Thymus (tissue), 11 donors: Measurements from ENCODE around the gene CFAP68. TPM values are rescaled to one million over a fixed set of nuclear protein-coding genes. Genes with fewer than 3 reads are reported as not detected.

Experiments
- DNase-seq, 9 donors: peaks; one replicate each; pipeline ENCODE4 v3.0.0-alpha.2; 2013; ENCODE audit warnings: low spot score in 9 of 9, low read depth in 6 of 9, missing footprints in 1 of 9
- H3K27ac ChIP-seq, 2 donors: one replicate each; pipeline ENCODE4 v1.5.1; 2013; ENCODE audit warnings: control low read depth in 1 of 2, low read depth in 1 of 2, low read length in 1 of 2, mild to moderate bottlenecking in 1 of 2, moderate library complexity in 1 of 2
- H3K27me3 ChIP-seq, 2 donors: one replicate each; pipeline ENCODE4 v1.5.1; 2013; ENCODE audit warnings: low read length in 1 of 2; ENCODE audit not compliant: control insufficient read depth in 2 of 2, insufficient read depth in 1 of 2
- H3K36me3 ChIP-seq, 2 donors: one replicate each; pipeline ENCODE4 v1.5.1; 2013; ENCODE audit warnings: low read length in 1 of 2, mild to moderate bottlenecking in 1 of 2, moderate library complexity in 1 of 2; ENCODE audit not compliant: control insufficient read depth in 2 of 2, insufficient read depth in 2 of 2
- H3K4me1 ChIP-seq, 2 donors: one replicate each; pipeline ENCODE4 v1.5.1; 2013; ENCODE audit warnings: low read length in 2 of 2; ENCODE audit not compliant: control insufficient read depth in 2 of 2, insufficient read depth in 2 of 2
- H3K4me3 ChIP-seq, 2 donors: one replicate each; pipeline ENCODE4 v1.5.1; 2013; ENCODE audit warnings: low read length in 2 of 2, control low read depth in 1 of 2, mild to moderate bottlenecking in 1 of 2
- H3K9me3 ChIP-seq, 2 donors: one replicate each; pipeline ENCODE4 v1.5.1; 2013; ENCODE audit warnings: low read length in 1 of 2, mild to moderate bottlenecking in 1 of 2; ENCODE audit not compliant: control insufficient read depth in 2 of 2, insufficient read depth in 1 of 2
- WGBS: extraction: QIAGEN DNeasy Blood & Tissue Kit; methylation state at CpG from one replicate; pipeline ENCODE4 v1.1.7; 2013; 5-methylcytosine and 5-hydroxymethylcytosine counted together
- polyA plus RNA-seq: library from polyadenylated mRNA; stranded (reverse); fragments of 200-250 nt; gene quantifications from one replicate; pipeline ENCODE4 v1.2.3, GENCODE V29; 2013
- total RNA-seq: library from RNA; stranded (reverse); fragments of 120-200 nt; gene quantifications from one replicate; pipeline ENCODE4 v1.2.4, GENCODE V29; 2013
- donor health status: healthy.

The CFAP68 gene
- total and polyA plus RNA-seq, 2 donors: 24.0 to 36.4 TPM

DNA sequence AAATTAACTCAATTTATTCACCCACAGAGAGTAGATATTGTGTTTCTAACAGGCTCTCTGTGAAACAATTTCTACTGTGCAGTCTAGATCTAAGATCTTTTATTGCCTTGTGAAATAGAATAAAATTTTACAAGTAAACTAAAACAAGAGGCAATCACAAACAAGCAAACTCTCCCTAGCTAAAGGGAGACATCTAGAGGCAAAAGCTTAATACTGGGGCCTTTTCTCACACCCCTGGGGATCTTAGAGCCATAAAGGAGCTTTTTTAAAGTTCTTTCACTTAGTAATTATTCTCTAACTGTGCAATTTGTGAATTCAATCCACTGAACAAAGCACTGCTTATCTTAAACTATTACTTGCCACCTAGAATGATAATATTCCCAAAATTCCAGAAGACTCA, 27.7 kb upstream of the CFAP68 start:
- Histone ChIP-seq H3K27me3 (no peaks in the 10 kb centered on the region), H3K36me3 (peaks cover 20 to 32% of the 10 kb centered on the region in 2 donors), H3K9me3 (no peaks in the 10 kb centered on the region), H3K4me1 (no peaks in the 10 kb centered on the region), H3K4me3 (no peak overlapping the region), H3K27ac (no peak overlapping the region)
- peak in 1 of 9 donors; percentile 10 for DNase-seq

DNA sequence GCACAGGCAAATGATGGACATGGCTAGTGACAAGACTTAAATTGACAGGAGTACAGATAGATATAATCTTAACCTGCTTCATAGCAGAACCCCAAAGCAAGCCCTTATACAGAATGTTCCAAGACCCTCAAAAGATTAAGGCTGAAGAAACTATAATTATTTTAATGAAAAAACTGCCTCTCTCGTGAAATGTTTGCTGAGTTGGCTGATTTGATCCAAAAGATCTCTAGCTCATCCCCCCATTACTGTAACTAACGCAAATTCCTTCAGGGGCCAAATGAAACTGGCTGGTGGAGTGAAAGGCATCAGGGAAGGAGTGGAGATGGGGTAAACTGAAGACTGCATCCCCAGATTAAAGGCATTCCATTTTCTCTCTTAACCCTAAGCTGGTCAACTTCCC, 27.2 kb upstream of the CFAP68 start:
- Histone ChIP-seq H3K27me3 (no peaks in the 10 kb centered on the region), H3K9me3 (no peaks in the 10 kb centered on the region), H3K36me3 (peaks cover 20 to 32% of the 10 kb centered on the region in 2 donors), H3K4me1 (no peaks in the 10 kb centered on the region), H3K27ac (no peak overlapping the region), H3K4me3 (no peak overlapping the region)
- no peak for DNase-seq
- 99% methylated on average over 2 of the region's 2 CpGs for WGBS

DNA sequence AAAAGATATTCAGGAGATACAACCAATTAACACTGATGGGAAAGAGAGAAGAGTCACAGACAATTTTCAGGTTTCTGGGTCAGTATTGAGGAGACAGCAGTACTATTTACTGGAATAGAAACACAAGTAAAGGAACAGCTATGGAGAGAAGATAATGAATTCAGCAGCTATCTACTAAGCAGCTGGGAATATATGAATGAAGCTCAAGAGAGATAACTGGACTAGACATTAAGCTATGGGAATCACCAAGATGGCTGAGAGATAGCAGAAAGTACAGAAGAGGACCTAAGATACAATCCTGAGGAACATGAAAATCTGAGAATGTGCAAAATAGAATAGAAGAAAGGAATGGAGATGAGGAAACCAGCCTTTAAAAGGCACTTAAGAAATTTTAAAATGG, 23.8 kb upstream of the CFAP68 start:
- no peak for DNase-seq
- Histone ChIP-seq H3K27ac (no peak overlapping the region), H3K4me3 (no peak overlapping the region), H3K27me3 (no peaks in the 10 kb centered on the region), H3K4me1 (no peaks in the 10 kb centered on the region), H3K9me3 (no peaks in the 10 kb centered on the region), H3K36me3 (peaks cover 34 to 49% of the 10 kb centered on the region in 2 donors)

DNA sequence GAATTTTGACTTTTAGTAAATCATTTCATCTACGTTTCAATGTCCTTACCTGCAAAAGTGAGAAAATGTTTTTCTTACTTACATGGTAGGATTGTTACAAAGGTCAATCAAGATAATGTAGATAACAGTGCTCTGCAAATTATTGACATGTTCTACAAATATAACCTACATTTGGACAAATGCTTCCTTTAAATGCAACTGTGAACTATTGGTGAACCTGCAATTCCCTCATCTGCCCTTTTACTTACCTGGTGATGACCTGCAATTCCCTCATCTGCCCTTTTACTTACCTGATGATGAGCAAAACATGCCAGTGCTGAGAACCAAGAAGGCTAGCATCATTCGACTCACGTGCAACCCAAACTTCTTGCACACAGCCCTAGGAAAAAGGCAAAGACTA, 19.1 kb upstream of the CFAP68 start:
- Histone ChIP-seq H3K27ac (no peak overlapping the region), H3K9me3 (no peaks in the 10 kb centered on the region), H3K4me3 (no peak overlapping the region), H3K4me1 (no peaks in the 10 kb centered on the region), H3K36me3 (peaks cover 26 to 44% of the 10 kb centered on the region in 2 donors), H3K27me3 (no peaks in the 10 kb centered on the region)
- whole genome bisulfite sequencing: 99% methylated on average over 3 of the region's 3 CpGs
- no peak for DNase-seq

DNA sequence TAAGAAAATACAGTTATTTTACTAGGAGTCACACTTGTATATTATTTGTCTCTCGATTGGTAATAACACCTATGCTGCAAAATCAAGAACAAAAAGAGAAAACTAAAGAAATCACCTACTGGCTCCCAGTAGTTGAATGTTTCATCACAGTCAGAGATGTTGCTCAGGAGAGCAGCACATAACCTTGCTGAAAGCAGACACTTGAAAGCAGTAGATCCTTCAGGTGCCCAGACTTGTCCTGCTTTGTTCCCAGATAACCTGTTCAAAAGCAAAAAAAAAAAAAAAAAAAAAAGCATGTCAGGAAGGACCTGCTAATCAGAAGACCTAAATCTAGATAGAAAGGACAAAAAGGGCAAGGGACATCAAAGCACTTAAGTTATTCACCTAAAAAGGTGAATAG, 9.2 kb upstream of the CFAP68 start:
- Histone ChIP-seq H3K4me1 (peaks cover 0 to 6% of the 10 kb centered on the region in 2 donors), H3K36me3 (peaks cover 12 to 24% of the 10 kb centered on the region in 2 donors), H3K4me3 (peak overlapping the region in 1 of 2 donors; percentile 72), H3K27me3 (no peaks in the 10 kb centered on the region), H3K27ac (no peak overlapping the region), H3K9me3 (no peaks in the 10 kb centered on the region)
- 97% methylated on average over 1 of the region's 1 CpG for WGBS
- DNase-seq: no peak

DNA sequence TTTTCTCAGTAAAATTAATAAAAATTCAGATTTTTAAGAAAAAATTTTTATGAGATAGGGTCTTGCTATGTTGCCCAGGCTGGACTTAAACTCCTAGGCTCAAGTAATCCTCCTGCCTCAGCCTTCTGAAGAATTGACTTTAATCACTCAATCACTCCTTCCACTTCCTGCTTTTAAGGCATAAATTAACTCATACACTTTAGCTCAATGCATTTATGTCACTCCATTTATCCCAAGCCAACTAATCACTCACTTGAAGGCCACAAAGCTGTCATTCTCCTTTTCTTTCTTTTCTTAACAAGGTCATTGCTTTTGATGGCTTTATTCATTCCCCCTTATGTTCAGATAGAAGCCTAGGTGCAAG, 8.8 kb upstream of the CFAP68 start:
- H3K36me3 ChIP-seq: peaks cover 14 to 25% of the 10 kb centered on the region in 2 donors
- H3K27ac ChIP-seq: peak overlapping the region in 1 of 2 donors; percentile 67
- peak overlapping the region; percentile 72 to 81 for H3K4me3 ChIP-seq
- no peak for DNase-seq
- H3K4me1 ChIP-seq: peaks cover 0 to 6% of the 10 kb centered on the region in 2 donors
- no peaks in the 10 kb centered on the region for H3K9me3 ChIP-seq
- no peaks in the 10 kb centered on the region for H3K27me3 ChIP-seq

DNA sequence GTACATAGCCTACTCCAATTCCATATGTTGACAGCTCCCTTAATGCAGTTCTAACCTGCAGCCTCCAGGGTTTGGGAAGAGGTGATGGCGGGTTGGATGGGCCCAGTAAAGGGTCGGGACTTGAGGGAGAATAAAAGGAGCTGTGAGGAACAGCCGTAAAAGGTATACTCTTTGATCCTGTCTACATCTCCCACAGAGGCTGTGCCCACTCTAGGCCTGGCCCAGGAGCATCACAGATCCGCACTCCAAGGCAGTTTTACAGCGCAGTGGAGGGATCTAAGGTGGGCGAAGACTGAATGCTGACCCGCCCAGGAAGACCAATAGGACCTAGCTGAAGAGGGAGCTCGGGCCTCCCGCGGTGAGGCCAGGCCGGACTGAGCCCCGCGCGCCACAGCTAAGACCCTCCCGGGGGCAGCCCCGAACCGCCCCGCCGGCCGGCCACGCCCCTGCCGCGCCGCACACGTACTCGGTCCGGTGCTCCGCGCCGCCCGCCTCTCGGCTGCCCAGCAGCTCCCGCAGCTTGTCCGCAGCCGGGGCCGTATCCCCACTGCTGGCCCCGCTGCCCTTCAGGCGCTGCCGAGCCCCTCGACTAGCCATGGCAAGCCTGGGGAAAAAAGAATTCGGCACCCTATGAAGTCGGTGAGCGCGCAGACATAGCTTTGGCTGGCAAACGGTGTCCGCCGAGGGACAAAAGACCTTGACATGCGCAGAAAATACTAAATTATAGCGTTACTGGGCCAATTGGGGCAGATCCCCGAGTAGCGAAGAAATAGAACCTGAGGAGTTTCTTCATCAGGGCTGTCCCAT, 8.3 kb upstream of the CFAP68 start, which contains the start of gene ALG9:
Gene ALG9, minus strand, starts transcription at position 696 of the 807 bp plus-strand sequence. Its CDS starts 99 bp downstream, at position 597.
- peak; percentile 73 to 94 (median 85) for DNase-seq
- peak within 1 kb of the TSS; percentile 72 to 81 for H3K4me3 ChIP-seq
- H3K27ac ChIP-seq: peak within 1 kb of the TSS; percentile 72 to 75
- H3K36me3 ChIP-seq: peaks cover 14 to 29% of the 10 kb centered on the region in 2 donors
- under 1% methylated on average over 51 of the region's 51 CpGs for WGBS
- H3K9me3 ChIP-seq: no peaks in the 10 kb centered on the region
- no peaks in the 10 kb centered on the region for H3K27me3 ChIP-seq
- peaks cover 0 to 6% of the 10 kb centered on the region in 2 donors for H3K4me1 ChIP-seq

DNA sequence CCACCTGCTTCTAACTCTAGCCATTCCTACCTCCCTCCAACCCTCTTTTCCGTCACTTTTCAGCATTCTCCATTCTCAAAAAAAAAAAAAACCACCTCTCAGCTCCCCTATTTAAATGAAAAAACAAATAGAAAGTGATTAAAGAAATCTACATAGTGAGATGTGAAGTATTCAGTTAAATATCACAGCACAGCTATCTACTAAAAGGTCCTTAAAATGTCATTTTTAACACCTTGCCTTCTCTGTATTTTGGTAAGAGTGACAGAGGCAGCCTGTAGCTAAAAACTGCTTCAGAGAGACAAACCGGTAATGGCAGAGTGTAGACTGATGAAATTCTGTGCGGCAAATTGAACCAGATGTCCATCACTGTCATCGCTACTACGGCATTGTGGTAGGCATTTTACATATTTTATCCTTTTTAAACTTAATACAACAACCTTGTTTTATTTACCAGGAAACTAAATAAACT, 7.6 kb upstream of the CFAP68 start:
- Histone ChIP-seq H3K36me3 (peaks cover 10 to 23% of the 10 kb centered on the region in 2 donors), H3K4me3 (peak overlapping the region; percentile 72 to 81), H3K27ac (peak overlapping the region in 1 of 2 donors; percentile 72), H3K9me3 (no peaks in the 10 kb centered on the region), H3K4me1 (peaks cover 0 to 6% of the 10 kb centered on the region in 2 donors), H3K27me3 (no peaks in the 10 kb centered on the region)
- WGBS: 78% methylated on average over 5 of the region's 5 CpGs
- DNase-seq: peak in 2 of 9 donors; percentile 6 to 12

DNA sequence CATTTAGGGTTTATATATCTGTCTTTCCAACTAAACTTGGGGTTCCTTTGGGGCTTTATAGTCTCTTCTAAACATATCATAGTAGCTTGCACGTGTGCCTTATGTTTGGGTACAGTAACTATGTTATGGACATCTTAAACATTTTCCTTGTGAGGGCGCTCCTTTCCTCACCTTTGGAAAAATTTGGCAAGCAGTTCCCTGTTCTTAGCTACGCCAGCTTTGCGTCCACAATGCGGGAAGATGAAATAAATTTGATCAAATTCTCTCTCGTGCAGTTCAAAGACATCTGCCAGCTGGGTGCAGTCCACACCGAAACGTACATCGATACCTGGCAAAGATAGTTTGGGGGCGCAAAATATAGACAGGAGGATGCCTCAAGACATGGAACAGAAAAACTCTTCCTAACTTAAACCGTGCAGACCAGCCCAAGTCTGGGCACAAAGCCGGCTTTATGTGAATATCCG, 924 bp upstream of the CFAP68 start:
- H3K27me3 ChIP-seq: no peaks in the 10 kb centered on the region

More for the DNA sequence above, 924 bp upstream of the CFAP68 start:
- Histone ChIP-seq H3K27ac (peak overlapping the region; percentile 91 to 95), H3K36me3 (peaks cover 5 to 7% of the 10 kb centered on the region in 2 donors), H3K9me3 (no peaks in the 10 kb centered on the region), H3K4me3 (peak overlapping the region; percentile 61 to 73), H3K4me1 (peaks cover 5 to 8% of the 10 kb centered on the region in 2 donors)
- DNase-seq: peak in 2 of 9 donors; percentile 17 to 23
- WGBS: under 1% methylated on average over 13 of the region's 13 CpGs
